K562 (cell line): ENCODE data around the gene LRRC31. TPM values are rescaled to one million over a fixed set of nuclear protein-coding genes. Genes with fewer than 3 reads are reported as not detected.

Experiments
- ATAC-seq: fragments of 200-7000 bp; cut with Tn5 transposase; 3 replicates; pipeline ENCODE4 v1.9.1; 2020; ENCODE audit warnings: moderate library complexity
- BruUV-seq: library from RNA; stranded (reverse); fragments of 400-500 nt; replicated peaks from 2 replicates; lab custom pipeline; 2021; lab: Mats Ljungman, UMichigan
- CTCF ChIA-PET: fragments of 300-600 bp; formaldehyde crosslinking; extraction: SDS; loops from one replicate; lab custom pipeline; 2021; ENCODE audit warnings: low intra/inter-chr PET ratio; lab: Yijun Ruan, JAX
- POLR2A ChIA-PET: fragments of 300-600, 350-650 bp; sonication (Branson Sonifier 250); formaldehyde crosslinking; extraction: SDS; loops from one replicate; lab custom pipeline; 2021; ENCODE audit warnings: antibody characterized with exemption, inconsistent platforms; lab: Yijun Ruan, JAX
- DNase-seq, 4 experiments: peaks; one replicate each; pipeline versions ENCODE4 v3.0.0 to v3.0.0-alpha.2; 2011 to 2018; ENCODE audit warnings: low spot score in 3 of 4, mixed read lengths in 3 of 4; ENCODE audit errors: extremely low read depth in 1 of 4
- FAIRE-seq: peaks from 2 replicates; lab custom pipeline; 2011; peaks lifted over from hg19 to GRCh38; lab: Jason Lieb, UNC
- H2AFZ ChIP-seq: 2 replicates; pipeline ENCODE4 v1.6.0; 2011; ENCODE audit warnings: low read depth, low read length, control low read depth, inconsistent platforms
- H3K27ac ChIP-seq: fragments of 200-600 bp; 3 replicates; pipeline ENCODE4 v1.8.0; 2011; ENCODE audit warnings: low read depth, mild to moderate bottlenecking, control low read depth, inconsistent platforms, low read length, moderate library complexity, mixed read lengths; ENCODE audit errors: extremely low read depth
- H3K27me3 ChIP-seq, 2 experiments: fragments of 300-600 bp in 1 of 2; 2 replicates in 1 of 2; 3 replicates in 1 of 2; pipeline versions ENCODE4 v1.6.0 to v1.8.0; 2011; ENCODE audit warnings: inconsistent platforms in 2 of 2, low read length in 2 of 2, mild to moderate bottlenecking in 1 of 2, mixed read lengths in 1 of 2, moderate library complexity in 1 of 2; ENCODE audit not compliant: control insufficient read depth in 2 of 2, insufficient read depth in 2 of 2
- H3K36me3 ChIP-seq: fragments of 300-600 bp; 3 replicates; pipeline ENCODE4 v1.8.0; 2011; ENCODE audit warnings: mild to moderate bottlenecking, low read length, inconsistent platforms; ENCODE audit not compliant: control insufficient read depth, insufficient read depth
- H3K4me1 ChIP-seq, 2 experiments: fragments of 200-600 bp in 1 of 2; replicated peaks in 1 of 2; 2 replicates in 1 of 2; 3 replicates in 1 of 2; pipeline versions ENCODE4 v1.5.1 to v1.8.0; 2011; ENCODE audit warnings: inconsistent platforms in 2 of 2, low read length in 2 of 2, mild to moderate bottlenecking in 1 of 2, mixed read lengths in 1 of 2, moderate library complexity in 1 of 2; ENCODE audit not compliant: control insufficient read depth in 2 of 2, insufficient read depth in 2 of 2
- H3K4me2 ChIP-seq: 2 replicates; pipeline ENCODE4 v1.6.1; 2011; ENCODE audit warnings: low read length, control low read depth, inconsistent platforms, mixed read lengths; ENCODE audit not compliant: insufficient read depth
- H3K4me3 ChIP-seq: fragments of 200-600 bp; sonication (generic), shearing (Covaris generic); 2 replicates; pipeline ENCODE4 v1.5.1; 2016; ENCODE audit warnings: control low read depth, inconsistent platforms
- H3K79me2 ChIP-seq: fragments of 200-600 bp; 3 replicates; pipeline ENCODE4 v1.8.0; 2011; ENCODE audit warnings: low read length, inconsistent platforms; ENCODE audit not compliant: control insufficient read depth, insufficient read depth
- H3K9ac ChIP-seq, 2 experiments: 2 replicates each; pipeline versions ENCODE4 v1.6.0 to v1.6.1; 2011; ENCODE audit warnings: low read depth in 2 of 2, low read length in 2 of 2, control low read depth in 1 of 2, inconsistent platforms in 1 of 2, mild to moderate bottlenecking in 1 of 2, mixed read lengths in 1 of 2; ENCODE audit not compliant: insufficient read depth in 1 of 2
- H3K9me1 ChIP-seq: one replicate; pipeline ENCODE4 v1.6.0; 2011; ENCODE audit warnings: inconsistent platforms, mild to moderate bottlenecking, low read length, moderate library complexity; ENCODE audit not compliant: control insufficient read depth, insufficient read depth
- H3K9me3 ChIP-seq: replicated peaks from 2 replicates; pipeline ENCODE4 v1.5.1; 2011; ENCODE audit warnings: low read depth, low read length, inconsistent platforms; ENCODE audit not compliant: control insufficient read depth, insufficient read depth
- H4K20me1 ChIP-seq: replicated peaks from 2 replicates; pipeline ENCODE4 v1.6.1; 2011; ENCODE audit warnings: low read length, inconsistent platforms, mixed read lengths; ENCODE audit not compliant: control insufficient read depth, insufficient read depth
- ZFP36 ChIP-seq: fragments of 150-350 bp; IDR thresholded peaks from 2 replicates; pipeline ENCODE4 v1.6.1; 2018; ENCODE audit warnings: low read length, low read depth; ENCODE audit not compliant: partially characterized antibody
- WGBS: fragments of 100-300 bp; shearing (Covaris generic); methylation state at CpG from one replicate; pipeline ENCODE4 v1.1.6; 2016; ENCODE audit warnings: low coverage, mixed read lengths; ENCODE audit not compliant: insufficient coverage; ENCODE audit errors: missing lambda C conversion rate; 5-methylcytosine and 5-hydroxymethylcytosine counted together
- in situ Hi-C: fragments of 300-500 bp; cut with MboI; formaldehyde crosslinking; loops from 4 replicates; pipeline ENCODE4 v1.15.0; 2018; ENCODE audit warnings: inconsistent platforms, mixed read lengths
- intact Hi-C: fragments of 100-400 bp; cut with micrococcal nuclease; formaldehyde crosslinking; loops from 2 replicates; pipeline ENCODE4 v1.14.2; 2022
- polyA plus RNA-seq, 8 experiments: library from polyadenylated mRNA; depleted of rRNA in 4 of 8; stranded (reverse) in 5 of 8; unstranded in 3 of 8; fragments of >200 nt; fragmentation: Nextera tagmentation in 2 of 8; fragmentation: Illumina TruSeq in 1 of 8; extraction: Ambion mirVana in 2 of 8; extraction: Trizol in 1 of 8; gene quantifications; 2 replicates each; pipeline versions ENCODE4 v1.2.1 to v1.2.3, GENCODE V29; 2011 to 2014; ENCODE audit warnings: inconsistent platforms in 1 of 8, missing spikeins in 1 of 8
- total RNA-seq, 7 experiments: library from RNA; depleted of rRNA in 6 of 7; stranded (reverse); fragments of >200 nt in 6 of 7; fragmentation: Illumina TruSeq in 2 of 7; extraction: Trizol in 2 of 7; gene quantifications; 2 replicates each; pipeline versions ENCODE4 v1.2.1 to v1.2.3, GENCODE V29; 2011 to 2021; ENCODE audit warnings: low replicate concordance in 1 of 7
- TF ChIP-seq, protein P1 (sequence below): fragments of 450-650 bp; IDR thresholded peaks from 2 replicates; pipeline ENCODE4 v1.6.1; 2016; ENCODE audit warnings: mild to moderate bottlenecking
- TF ChIP-seq, protein P2 (sequence below): sonication (generic); formaldehyde crosslinking; IDR thresholded peaks from 2 replicates; pipeline ENCODE4 v1.8.1; 2023; ENCODE audit warnings: mild to moderate bottlenecking, missing genetic modification reagents

Gene LRRC31
- total and polyA plus RNA-seq, 9 of the 15 experiments (the other 6 are each of a cell fraction or from before 2014, with no cell fraction given): not detected

GRCh38 chr3:169812332-169813235, 57.2 kb downstream of the LRRC31 start, which contains the start of the genes LRRC34 and LRRIQ4:
LRRC34 (minus strand) TSS chr3:169812904; CDS start chr3:169812548, 356 bp downstream.
LRRIQ4 (plus strand) TSS chr3:169812870; CDS start chr3:169821922, 9,052 bp downstream.
- peaks cover 3% of the 10 kb centered on the region for H3K9me3 ChIP-seq
- intact Hi-C loops (no loop called here), in situ Hi-C loops (no loop called here)
- H3K9me1 ChIP-seq: no peaks in the 10 kb centered on the region
- no peaks in the 10 kb centered on the region for H3K27me3 ChIP-seq
- no peaks in the 10 kb centered on the region for H3K79me2 ChIP-seq
- 80% methylated on average over 17 of the region's 56 CpGs for WGBS
- CTCF ChIA-PET: no interaction called here
- ATAC-seq (no peak), FAIRE-seq (no peak), DNase-seq (no peak)
- no peaks in the 10 kb centered on the region for H4K20me1 ChIP-seq
- no peaks in the 10 kb centered on the region; a peak in 1 of 5 replicates for H3K4me1 ChIP-seq
- H3K27ac ChIP-seq: no peak within 1 kb of the TSS
- peak within 1 kb of the TSS; percentile 5; the same call in 1 of the 2 replicates for H2AFZ ChIP-seq
- no peak within 1 kb of the TSS for H3K4me3 ChIP-seq
- H3K4me2 ChIP-seq: no peak within 1 kb of the TSS
- no TSS peak for BruUV-seq
- no peaks in the 10 kb centered on the region for H3K36me3 ChIP-seq
- POLR2A ChIA-PET: no interaction called here
- TF ChIP-seq, protein P1, sequence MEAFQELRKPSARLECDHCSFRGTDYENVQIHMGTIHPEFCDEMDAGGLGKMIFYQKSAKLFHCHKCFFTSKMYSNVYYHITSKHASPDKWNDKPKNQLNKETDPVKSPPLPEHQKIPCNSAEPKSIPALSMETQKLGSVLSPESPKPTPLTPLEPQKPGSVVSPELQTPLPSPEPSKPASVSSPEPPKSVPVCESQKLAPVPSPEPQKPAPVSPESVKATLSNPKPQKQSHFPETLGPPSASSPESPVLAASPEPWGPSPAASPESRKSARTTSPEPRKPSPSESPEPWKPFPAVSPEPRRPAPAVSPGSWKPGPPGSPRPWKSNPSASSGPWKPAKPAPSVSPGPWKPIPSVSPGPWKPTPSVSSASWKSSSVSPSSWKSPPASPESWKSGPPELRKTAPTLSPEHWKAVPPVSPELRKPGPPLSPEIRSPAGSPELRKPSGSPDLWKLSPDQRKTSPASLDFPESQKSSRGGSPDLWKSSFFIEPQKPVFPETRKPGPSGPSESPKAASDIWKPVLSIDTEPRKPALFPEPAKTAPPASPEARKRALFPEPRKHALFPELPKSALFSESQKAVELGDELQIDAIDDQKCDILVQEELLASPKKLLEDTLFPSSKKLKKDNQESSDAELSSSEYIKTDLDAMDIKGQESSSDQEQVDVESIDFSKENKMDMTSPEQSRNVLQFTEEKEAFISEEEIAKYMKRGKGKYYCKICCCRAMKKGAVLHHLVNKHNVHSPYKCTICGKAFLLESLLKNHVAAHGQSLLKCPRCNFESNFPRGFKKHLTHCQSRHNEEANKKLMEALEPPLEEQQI: no peak
- peak; percentile 54 for TF ChIP-seq ZFP36
- TF ChIP-seq, protein P2, sequence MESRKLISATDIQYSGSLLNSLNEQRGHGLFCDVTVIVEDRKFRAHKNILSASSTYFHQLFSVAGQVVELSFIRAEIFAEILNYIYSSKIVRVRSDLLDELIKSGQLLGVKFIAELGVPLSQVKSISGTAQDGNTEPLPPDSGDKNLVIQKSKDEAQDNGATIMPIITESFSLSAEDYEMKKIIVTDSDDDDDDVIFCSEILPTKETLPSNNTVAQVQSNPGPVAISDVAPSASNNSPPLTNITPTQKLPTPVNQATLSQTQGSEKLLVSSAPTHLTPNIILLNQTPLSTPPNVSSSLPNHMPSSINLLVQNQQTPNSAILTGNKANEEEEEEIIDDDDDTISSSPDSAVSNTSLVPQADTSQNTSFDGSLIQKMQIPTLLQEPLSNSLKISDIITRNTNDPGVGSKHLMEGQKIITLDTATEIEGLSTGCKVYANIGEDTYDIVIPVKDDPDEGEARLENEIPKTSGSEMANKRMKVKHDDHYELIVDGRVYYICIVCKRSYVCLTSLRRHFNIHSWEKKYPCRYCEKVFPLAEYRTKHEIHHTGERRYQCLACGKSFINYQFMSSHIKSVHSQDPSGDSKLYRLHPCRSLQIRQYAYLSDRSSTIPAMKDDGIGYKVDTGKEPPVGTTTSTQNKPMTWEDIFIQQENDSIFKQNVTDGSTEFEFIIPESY (CRISPR knock-in tag): peak; percentile 93
- no peak within 1 kb of the TSS for H3K9ac ChIP-seq
